Right hindlimb (tissue), 1 donor: ENCODE measurements around the gene SLC25A47.
"Not testable (repeated sequence)": the region's sequence is repeated elsewhere in the genome, so short reads cannot be mapped to it uniquely, and the experiment has no call there.

Source experiments
- DNase-seq: peaks from one replicate; pipeline ENCODE4 v3.0.0-alpha.2; 2018

Gene SLC25A47

GRCh38 chr14:100306101-100306997 lies 16.8 kb upstream of the SLC25A47 start, which contains the start of gene SLC25A29:
TSS of gene SLC25A29 (minus strand) at chr14:100306444. CDS start at chr14:100306232, 212 bp downstream.
- DNase-seq: peak; percentile 91

DNA sequence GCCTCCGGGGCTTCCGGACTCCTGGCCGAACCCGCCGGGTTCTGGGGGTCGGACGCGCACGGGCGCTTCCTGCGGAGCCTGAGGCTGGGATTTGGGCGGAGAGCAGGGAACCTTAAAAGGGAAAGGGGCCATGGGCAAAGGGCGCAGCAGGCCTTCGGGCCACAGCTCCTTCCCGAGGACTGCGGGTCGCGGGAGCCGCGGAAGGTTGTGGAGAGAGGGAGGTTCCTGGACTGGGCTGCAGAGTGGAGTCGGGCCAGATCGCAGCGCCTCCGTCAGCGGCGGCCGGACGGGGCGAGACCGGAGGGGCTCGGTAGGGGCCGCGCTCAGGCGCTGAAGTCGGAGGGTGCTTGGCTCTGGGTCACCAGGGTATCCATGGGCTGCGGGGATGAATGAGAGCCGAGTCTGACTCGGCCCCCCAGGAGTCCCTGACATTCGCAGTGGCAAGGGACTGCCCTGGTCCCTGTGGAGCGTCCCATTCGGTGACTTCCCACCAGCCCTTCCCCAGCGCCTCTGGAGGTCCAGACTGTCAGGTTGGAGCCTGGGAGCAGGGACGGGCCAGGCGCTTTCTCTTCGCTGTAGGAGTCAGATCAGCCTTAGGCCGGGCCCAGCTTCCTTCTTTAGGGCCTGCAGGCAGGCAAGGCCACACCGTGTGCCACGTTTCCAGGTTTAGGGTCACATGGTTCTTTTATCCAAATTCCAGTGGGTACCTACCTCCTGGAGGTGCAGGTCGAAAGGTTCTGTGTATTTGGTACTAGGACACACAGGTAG lies 16.0 kb upstream of the SLC25A47 start:
- peak; percentile 59 for DNase-seq

DNA sequence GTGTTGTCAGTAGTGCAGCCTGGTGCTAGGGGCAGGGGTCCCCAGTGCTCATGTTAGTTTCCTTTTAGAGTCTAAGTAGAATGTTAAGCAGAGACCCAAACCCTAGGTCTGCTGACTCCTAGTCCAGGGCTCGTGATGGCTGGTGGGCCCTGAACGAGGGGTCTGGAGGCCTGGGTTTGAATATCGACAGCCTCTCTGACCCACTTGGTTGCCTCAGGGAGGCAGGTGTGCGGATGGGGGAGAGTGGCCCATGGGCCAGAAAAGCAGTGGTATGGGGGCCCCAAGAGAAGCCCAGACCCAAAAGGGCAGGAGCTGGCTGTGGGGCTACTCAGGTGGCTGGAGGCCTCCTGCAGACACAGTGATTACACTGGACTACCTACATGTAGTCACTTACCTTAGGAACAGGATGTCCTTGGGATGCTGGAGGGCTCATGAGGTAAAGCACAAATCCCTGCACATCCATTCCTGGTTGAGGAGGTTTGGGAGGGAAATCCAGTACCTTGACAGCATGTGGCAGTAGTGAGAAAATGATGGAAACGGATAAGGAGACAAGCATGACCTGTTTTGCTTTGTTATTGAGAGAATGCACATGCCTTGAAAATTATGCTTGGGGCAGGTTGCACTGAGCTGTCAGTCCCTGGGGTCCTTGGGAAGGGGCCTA lies 15.2 kb upstream of the SLC25A47 start:
- no peak for DNase-seq

GRCh38 chr14:100308427-100308792 lies 14.7 kb upstream of the SLC25A47 start:
- not testable (repeated sequence) for DNase-seq

- no peak for DNase-seq
These were observed 14.0 kb upstream of the SLC25A47 start for GRCh38 chr14:100309028-100309737.

- not testable (repeated sequence) for DNase-seq
These were observed 10.8 kb upstream of the SLC25A47 start for GRCh38 chr14:100312110-100312876.

- no peak for DNase-seq
These were observed 10.2 kb upstream of the SLC25A47 start for GRCh38 chr14:100312877-100313400.

- no peak for DNase-seq
These were observed 9.5 kb upstream of the SLC25A47 start for GRCh38 chr14:100313464-100314230.

- DNase-seq: no peak
These were observed 8.4 kb upstream of the SLC25A47 start for GRCh38 chr14:100314724-100315123.

DNA sequence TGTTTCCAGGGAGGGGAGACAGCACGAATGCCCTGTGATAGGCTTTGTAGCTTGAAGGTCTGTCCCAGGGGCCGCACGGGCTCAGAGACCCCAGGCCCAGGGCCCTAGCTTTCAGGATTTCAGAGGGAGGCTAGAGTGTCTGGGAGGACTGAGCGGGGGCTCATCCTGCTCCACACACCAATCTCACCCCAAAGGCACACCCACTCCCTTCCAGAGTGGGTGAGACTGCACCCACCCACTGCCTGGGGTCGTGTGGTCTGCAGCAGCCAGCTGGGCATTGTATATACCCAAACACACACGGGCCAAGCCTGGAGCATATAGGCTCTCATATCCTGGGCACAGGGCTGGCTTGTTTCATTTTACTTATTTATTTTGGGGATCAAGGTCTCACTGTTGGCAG lies 5.8 kb upstream of the SLC25A47 start:
- DNase-seq: no peak

GRCh38 chr14:100317912-100318808 lies 5.0 kb upstream of the SLC25A47 start:
- peak; percentile 65 for DNase-seq

- DNase-seq: no peak
These were observed 2.8 kb upstream of the SLC25A47 start for GRCh38 chr14:100320157-100320856.

DNA sequence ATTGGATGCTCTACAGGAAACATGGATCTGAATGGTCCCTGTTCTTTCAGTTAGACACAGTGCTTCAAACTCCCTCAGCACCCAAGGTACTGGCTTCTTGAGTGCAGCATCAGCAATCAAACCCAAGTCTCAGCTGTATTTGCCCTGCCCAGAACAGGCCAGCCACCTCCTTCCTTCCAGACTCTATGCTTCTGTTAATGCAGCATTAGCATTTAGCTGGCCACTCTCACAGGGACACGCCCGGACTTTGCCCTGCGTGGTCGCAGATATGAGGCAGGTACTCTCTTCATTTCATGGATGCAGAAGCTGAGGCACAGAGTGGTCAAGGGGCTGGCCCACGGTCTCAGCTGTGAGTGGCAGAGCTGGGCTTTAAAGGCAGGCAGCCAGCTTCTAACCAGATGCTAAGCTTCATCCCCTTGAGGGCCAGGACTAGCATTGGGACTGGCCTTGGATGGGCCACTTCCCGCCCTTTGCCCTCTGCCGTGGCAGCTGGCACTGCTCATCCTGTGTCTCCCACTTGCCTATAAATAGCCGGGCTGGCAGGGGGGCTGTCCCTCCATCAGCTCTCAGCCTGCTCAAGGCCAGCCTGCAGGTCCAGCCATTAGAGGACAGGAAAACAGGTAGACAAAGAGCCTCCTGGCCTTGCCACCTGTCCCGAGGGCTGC lies 1.5 kb upstream of the SLC25A47 start:
- DNase-seq: no peak

- no peak for DNase-seq
These were observed 791 bp upstream of the SLC25A47 start for GRCh38 chr14:100322138-100322957.

- DNase-seq: no peak
These were observed 786 bp downstream of the SLC25A47 start for GRCh38 chr14:100323942-100324307.

DNA sequence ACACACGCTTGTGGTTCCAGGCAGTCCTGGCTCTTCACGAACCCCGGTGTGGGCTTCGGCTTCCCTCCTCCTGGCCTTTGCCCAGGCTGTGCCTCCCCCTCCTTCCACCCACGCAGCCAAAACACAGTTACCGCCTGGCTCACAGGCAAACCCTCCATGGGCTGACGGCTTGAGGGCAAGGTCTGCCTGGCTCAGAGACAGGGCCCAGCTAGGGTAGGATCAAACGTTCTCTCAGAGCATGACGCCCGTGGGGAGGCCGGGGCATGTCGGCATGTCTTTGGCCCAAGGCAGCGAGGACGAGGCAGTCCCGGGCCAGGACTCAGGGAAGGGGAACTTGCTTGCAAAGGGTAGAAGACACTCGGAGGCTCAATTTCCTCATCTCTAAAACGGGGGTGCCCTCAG lies 2.1 kb downstream of the SLC25A47 start:
- DNase-seq: no peak

DNA sequence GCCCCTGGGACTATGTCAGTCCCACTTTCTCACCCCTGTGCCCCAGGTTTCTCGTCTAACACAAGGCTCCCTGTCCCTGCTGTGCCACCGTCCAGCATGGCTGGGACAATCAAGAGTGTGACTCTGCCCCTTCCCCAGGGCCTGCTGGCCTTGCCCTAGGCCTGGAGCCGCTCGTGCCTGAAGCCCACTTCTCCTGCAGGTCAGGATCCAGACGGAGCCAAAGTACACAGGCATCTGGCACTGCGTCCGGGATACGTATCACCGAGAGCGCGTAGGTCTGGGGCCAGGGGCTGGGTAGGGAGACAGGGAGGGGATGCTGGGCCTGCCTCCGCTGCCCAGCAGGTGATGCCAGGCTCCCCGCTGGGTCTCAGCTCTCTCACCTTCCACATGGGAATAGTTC lies 2.8 kb downstream of the SLC25A47 start:
- DNase-seq: no peak

- no peak for DNase-seq
These were observed 4.0 kb downstream of the SLC25A47 start for GRCh38 chr14:100327128-100327527.
